NT2/D1 (cell line): ENCODE results near the gene ASCC2.

Experiments used
- DNase-seq: peaks from one replicate; pipeline ENCODE4 v3.0.0-alpha.2; 2011; ENCODE audit warnings: low read depth, low spot score
- H3K27me3 ChIP-seq: 2 replicates; pipeline ENCODE4 v1.6.0; 2011; ENCODE audit warnings: mild to moderate bottlenecking; ENCODE audit not compliant: insufficient read length, insufficient read depth
- H3K36me3 ChIP-seq: 2 replicates; pipeline ENCODE4 v1.6.1; 2011; ENCODE audit warnings: mild to moderate bottlenecking, low read length, mixed read lengths; ENCODE audit not compliant: insufficient read depth, insufficient read length
- H3K4me1 ChIP-seq: 2 replicates; pipeline ENCODE4 v1.5.1; 2011; ENCODE audit not compliant: insufficient read depth, insufficient read length
- H3K4me3 ChIP-seq: 2 replicates; pipeline ENCODE4 v1.5.1; 2011; ENCODE audit warnings: low read depth; ENCODE audit not compliant: insufficient read length
- H3K9ac ChIP-seq: 2 replicates; pipeline ENCODE4 v1.6.0; 2011; ENCODE audit warnings: low read depth; ENCODE audit not compliant: insufficient read length
- H3K9me3 ChIP-seq: 2 replicates; pipeline ENCODE4 v1.5.1; 2011; ENCODE audit warnings: mild to moderate bottlenecking, low read length; ENCODE audit not compliant: insufficient read depth
- SUZ12 ChIP-seq: IDR thresholded peaks from 2 replicates; pipeline ENCODE4 v1.6.1; 2011; ENCODE audit not compliant: insufficient read length, insufficient read depth; ENCODE audit errors: extremely low read depth
- YY1 ChIP-seq: IDR thresholded peaks from 2 replicates; pipeline ENCODE4 v1.6.1; 2011; ENCODE audit not compliant: insufficient read length, insufficient read depth
- ZNF274 ChIP-seq: IDR thresholded peaks from 2 replicates; pipeline ENCODE4 v1.6.1; 2011; ENCODE audit warnings: mild to moderate bottlenecking, low read depth, low read length

The ASCC2 gene

DNA sequence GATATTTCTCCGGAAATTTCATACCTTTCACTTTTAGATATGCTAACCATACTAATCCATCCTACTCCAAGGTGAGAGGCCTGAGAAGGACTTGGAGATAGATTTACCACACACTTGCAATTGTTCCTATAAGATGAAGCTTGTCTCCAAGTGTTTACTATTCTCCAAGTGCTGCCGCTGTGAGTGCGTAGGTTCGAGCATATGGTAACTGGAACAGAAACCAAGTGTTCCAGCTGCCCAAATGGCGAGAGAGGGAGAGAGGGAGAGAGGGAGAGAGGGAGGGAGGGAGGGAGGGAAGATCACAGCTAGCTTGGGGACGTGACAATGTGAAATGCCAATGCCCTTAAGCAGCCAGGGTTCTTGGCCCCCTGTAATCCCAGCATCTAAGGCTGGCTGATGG lies 21.5 kb downstream of the ASCC2 start:
- Histone ChIP-seq H3K9ac (no peak overlapping the region), H3K36me3 (peaks cover 82% of the 10 kb centered on the region), H3K4me3 (no peak overlapping the region), H3K9me3 (no peaks in the 10 kb centered on the region), H3K4me1 (no peaks in the 10 kb centered on the region), H3K27me3 (no peaks in the 10 kb centered on the region)
- no peak for DNase-seq
- TF ChIP-seq ZNF274 (no peak), SUZ12 (no peak), YY1 (no peak)

- H3K27me3 ChIP-seq, result no peaks in the 10 kb centered on the region
- no peaks in the 10 kb centered on the region for H3K4me1 ChIP-seq
- no peak overlapping the region for H3K9ac ChIP-seq
- DNase-seq, result no peak
- peaks cover 80% of the 10 kb centered on the region for H3K36me3 ChIP-seq
- no peak overlapping the region for H3K4me3 ChIP-seq
- TF ChIP-seq SUZ12 (no peak), YY1 (no peak), ZNF274 (no peak)
- no peaks in the 10 kb centered on the region for H3K9me3 ChIP-seq
These were observed 21.9 kb downstream of the ASCC2 start for GRCh38 chr22:29816128-29816527.

DNA sequence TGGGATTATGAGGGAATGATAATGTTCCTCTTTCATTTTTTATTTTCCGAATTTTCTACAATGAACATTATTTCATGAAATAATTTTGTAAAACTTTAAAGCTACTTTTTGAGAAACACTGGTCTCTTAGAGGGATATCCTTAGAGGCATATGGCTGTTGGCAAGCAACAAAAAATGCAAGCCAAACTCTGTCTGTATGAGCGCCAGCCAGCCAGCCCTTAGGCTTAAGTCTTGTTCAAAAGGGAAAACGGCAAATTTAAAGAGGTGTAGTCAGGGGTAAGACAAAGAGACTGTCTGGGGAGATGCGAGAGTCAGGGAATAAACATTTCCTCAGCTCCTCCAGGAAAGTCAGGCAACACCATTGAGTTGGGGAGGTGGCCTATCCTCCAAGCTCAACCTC lies 22.5 kb downstream of the ASCC2 start:
- no peak for TF ChIP-seq SUZ12
- no peak for TF ChIP-seq ZNF274
- TF ChIP-seq YY1, result no peak
- DNase-seq, result no peak
- H3K27me3 ChIP-seq, result no peaks in the 10 kb centered on the region
- no peak overlapping the region for H3K4me3 ChIP-seq
- peaks cover 76% of the 10 kb centered on the region for H3K36me3 ChIP-seq
- H3K9me3 ChIP-seq, result no peaks in the 10 kb centered on the region
- H3K9ac ChIP-seq, result no peak overlapping the region
- H3K4me1 ChIP-seq, result no peaks in the 10 kb centered on the region

DNA sequence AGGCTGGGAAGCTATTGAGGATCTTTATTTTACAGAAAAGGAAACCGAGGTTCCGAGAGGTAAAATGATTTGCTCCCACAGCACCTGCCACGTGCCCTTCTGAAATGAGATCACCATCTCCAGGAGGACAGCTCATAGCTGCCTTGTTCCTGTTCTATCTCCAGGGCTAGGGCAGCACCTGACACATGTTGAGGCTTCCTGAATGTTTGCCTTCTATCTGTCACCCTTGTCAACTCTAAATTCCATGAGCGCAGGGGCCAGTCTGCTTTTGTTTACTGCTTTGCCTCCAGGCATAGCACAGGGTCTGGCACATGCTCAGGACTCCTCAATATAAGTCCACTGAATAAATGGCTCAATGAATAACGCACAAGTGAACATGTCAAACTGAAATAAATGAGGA lies 24.1 kb downstream of the ASCC2 start:
- Histone ChIP-seq H3K9ac (no peak overlapping the region), H3K27me3 (no peaks in the 10 kb centered on the region), H3K9me3 (no peaks in the 10 kb centered on the region), H3K4me1 (peaks cover 2% of the 10 kb centered on the region), H3K4me3 (no peak overlapping the region), H3K36me3 (peaks cover 81% of the 10 kb centered on the region)
- TF ChIP-seq YY1 (no peak), SUZ12 (no peak)
- DNase-seq, result no peak

GRCh38 chr22:29813563-29813962 lies 24.5 kb downstream of the ASCC2 start:
- H3K4me3 ChIP-seq, result no peak overlapping the region
- H3K9me3 ChIP-seq, result no peaks in the 10 kb centered on the region
- H3K36me3 ChIP-seq, result peaks cover 77% of the 10 kb centered on the region
- peaks cover 2% of the 10 kb centered on the region for H3K4me1 ChIP-seq
- H3K9ac ChIP-seq, result no peak overlapping the region
- no peak for DNase-seq
- TF ChIP-seq YY1 (no peak), ZNF274 (no peak), SUZ12 (no peak)
- no peaks in the 10 kb centered on the region for H3K27me3 ChIP-seq

GRCh38 chr22:29813126-29813525 lies 24.9 kb downstream of the ASCC2 start:
- DNase-seq, result no peak
- Histone ChIP-seq H3K9ac (no peak overlapping the region), H3K4me1 (peaks cover 2% of the 10 kb centered on the region), H3K4me3 (no peak overlapping the region), H3K36me3 (peaks cover 77% of the 10 kb centered on the region), H3K27me3 (no peaks in the 10 kb centered on the region), H3K9me3 (no peaks in the 10 kb centered on the region)
- no peak for TF ChIP-seq SUZ12
- TF ChIP-seq ZNF274, result no peak
- no peak for TF ChIP-seq YY1

- peaks cover 78% of the 10 kb centered on the region for H3K36me3 ChIP-seq
These were observed 26.7 kb downstream of the ASCC2 start for GRCh38 chr22:29811377-29811776.

More at GRCh38 chr22:29811377-29811776, 26.7 kb downstream of the ASCC2 start:
- no peak overlapping the region for H3K9ac ChIP-seq
- no peak for DNase-seq
- H3K4me1 ChIP-seq, result peaks cover 2% of the 10 kb centered on the region
- no peaks in the 10 kb centered on the region for H3K27me3 ChIP-seq
- no peaks in the 10 kb centered on the region for H3K9me3 ChIP-seq
- TF ChIP-seq ZNF274 (no peak), SUZ12 (no peak), YY1 (no peak)
- no peak overlapping the region for H3K4me3 ChIP-seq
